Measurements from ENCODE around the gene LMF2.

LMF2 gene

DNA sequence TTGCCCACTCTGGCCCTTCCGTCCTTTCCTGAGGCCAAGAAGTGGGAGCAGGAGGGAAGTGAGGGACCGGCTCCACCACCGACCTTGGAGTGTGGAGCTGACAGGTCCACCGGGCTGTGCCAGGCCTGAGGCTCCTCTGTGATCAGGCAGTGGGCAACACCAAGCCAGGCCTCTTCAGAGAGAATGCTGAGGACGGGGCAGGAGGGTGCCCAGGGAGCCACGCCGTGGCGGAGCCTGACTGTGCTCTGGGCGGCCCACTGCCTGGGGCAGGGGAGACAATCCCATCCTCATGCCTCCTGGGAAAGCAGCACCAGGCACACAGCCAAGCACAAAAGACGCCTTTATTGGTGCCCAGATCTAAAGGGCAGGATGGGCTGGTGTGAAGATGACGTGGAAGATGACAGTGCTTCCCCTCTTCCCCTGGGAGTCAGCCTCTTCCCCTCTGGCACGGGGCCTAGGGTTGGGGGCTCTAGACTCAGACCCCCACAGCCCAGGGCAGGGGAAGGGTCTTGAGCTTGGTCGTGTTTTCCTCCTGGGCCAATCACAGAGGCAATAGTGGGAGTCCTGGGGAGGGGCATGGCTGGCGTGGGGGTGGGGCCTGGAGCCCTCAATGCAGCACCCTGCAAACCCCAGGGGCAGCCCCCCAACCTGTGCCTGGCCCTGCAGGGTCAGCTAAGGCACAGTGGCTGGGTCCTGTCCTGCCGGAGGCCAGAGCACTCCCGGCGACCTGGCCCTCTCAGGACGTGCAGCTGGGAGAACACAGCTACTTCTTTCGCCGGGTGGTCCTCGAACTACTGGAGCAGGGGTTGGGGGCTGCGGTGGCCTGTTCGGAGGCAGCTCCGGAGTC lies 4.7 kb downstream of the LMF2 start:
- no peak for DNase-seq

GRCh38 chr22:50502096-50502495 lies 5.4 kb downstream of the LMF2 start:
- no peak for DNase-seq

- no peak for DNase-seq
Observed at GRCh38 chr22:50500452-50500851, 7.0 kb downstream of the LMF2 start.

- peak; percentile 36 to 48 (median 38) for DNase-seq
Observed at GRCh38 chr22:50498322-50498890, 9.1 kb downstream of the LMF2 start.

GRCh38 chr22:50497093-50497492 lies 10.4 kb downstream of the LMF2 start:
- no peak for DNase-seq

- DNase-seq, result no peak
Observed at GRCh38 chr22:50490531-50491308, 16.8 kb downstream of the LMF2 start.

DNA sequence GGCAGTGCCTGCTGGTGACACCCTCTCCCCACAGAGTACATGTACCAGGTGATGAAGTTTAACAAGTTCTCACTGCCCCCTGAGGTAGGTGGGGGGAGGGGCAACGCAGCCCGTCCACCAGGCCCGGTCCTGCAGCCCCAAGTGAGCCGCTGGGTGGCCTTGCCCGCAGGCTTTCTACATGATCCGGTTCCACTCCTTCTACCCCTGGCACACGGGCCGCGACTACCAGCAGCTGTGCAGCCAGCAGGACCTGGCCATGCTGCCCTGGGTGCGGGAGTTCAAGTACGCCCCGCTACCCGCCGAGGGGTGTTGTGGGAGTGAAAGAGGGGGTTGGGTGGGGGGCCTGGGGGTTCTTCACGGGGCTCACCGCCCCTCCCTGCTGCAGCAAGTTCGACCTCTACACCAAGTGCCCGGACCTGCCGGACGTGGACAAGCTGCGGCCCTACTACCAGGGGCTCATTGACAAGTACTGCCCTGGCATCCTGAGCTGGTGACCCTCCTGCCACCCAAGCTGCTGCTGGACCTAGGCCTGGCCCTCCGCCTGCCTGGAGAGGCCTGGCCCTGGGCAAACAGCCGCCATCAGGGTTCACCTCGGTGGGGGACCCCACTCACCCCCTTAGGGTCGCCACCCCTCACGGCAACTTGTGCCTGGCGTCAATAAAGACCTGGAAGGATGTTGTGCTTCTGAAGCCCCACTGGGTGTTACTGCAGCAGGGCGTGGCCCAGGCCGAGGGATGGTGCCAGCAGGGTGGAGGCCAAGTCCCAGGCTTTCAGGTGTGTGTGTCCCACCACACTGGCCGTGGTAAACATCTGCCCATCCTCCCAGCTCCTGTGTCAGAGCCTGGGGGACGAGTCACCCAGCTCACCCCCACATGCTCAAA lies 17.9 kb downstream of the LMF2 start:
- no peak for DNase-seq

GRCh38 chr22:50488886-50489285 lies 18.6 kb downstream of the LMF2 start:
- DNase-seq, result no peak

- DNase-seq, result no peak
Observed at GRCh38 chr22:50488006-50488677, 19.4 kb downstream of the LMF2 start.

DNA sequence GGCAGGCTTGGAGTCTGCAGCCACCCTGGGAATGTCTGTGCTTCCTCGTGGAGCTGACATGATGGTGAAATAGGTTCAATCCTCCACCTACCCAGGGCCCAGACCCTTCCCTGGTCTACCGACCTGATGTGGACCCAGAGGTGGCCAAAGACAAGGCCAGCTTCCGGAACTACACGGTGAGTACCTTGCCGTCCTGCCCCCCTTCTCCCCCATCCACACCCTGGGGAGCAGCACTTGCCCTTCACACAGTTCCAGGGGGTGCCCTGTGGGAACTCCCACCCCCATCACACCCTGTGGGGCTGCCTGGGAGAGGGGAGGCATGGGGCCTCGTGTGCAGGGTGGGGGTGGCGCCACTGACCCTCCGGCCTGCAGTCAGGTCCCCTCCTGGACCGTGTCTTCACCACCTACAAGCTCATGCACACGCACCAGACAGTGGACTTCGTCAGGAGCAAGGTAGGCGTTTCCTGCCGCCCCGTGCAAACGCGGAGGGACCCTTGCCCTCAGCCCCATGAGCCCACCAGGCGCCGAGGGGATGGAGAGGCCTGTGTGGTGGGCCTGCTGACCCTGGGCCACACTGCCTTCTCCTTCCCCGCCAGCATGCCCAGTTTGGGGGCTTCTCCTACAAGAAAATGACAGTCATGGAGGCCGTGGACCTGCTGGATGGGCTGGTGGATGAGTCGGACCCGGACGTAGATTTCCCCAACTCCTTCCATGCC lies 20.1 kb downstream of the LMF2 start:
- no peak for DNase-seq

GRCh38 chr22:50486561-50487289 lies 20.8 kb downstream of the LMF2 start, which contains the start of gene MIOX:
Gene MIOX (plus strand): TSS chr22:50486859. CDS start chr22:50486898, 39 bp downstream.
- DNase-seq, result no peak

GRCh38 chr22:50485221-50486131 lies 22.0 kb downstream of the LMF2 start:
- DNase-seq, result no peak

- no peak for DNase-seq
Observed at GRCh38 chr22:50483977-50484853, 23.3 kb downstream of the LMF2 start.

DNA sequence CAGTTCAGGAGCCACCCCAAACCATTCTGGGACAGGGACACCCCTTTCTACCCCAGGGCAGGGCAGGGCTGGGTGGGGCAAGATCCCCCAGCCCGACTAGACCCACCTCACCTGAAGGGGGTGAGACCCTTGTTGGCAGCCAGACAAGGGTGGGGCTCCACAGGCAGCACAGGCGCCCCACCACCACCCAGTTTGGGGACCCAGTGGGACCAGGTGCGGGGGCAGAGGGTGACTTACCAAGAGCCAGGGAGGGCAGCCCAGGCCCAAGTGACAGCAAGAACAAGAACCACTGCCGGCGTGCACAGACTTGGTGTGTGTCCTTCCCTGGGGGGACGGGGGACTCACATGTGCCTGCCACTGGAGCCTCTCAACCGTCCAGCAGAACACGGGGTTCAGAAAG lies 23.9 kb downstream of the LMF2 start:
- DNase-seq, result no peak

GRCh38 chr22:50483106-50483505 lies 24.4 kb downstream of the LMF2 start:
- no peak for DNase-seq

- no peak for DNase-seq
Observed at GRCh38 chr22:50482107-50483074, 25.1 kb downstream of the LMF2 start.

GRCh38 chr22:50481440-50482106 lies 25.9 kb downstream of the LMF2 start, which contains the start of gene ADM2:
Gene ADM2 (plus strand): TSS chr22:50481543. CDS start chr22:50481848, 305 bp downstream.
- DNase-seq, result peak; percentile 28 to 51 (median 48)

Measured in activated CD4-positive, CD25-positive, alpha-beta regulatory T cell (primary cell).